Measurements from ENCODE around the gene HARS2.
"Not testable (repeated sequence)": the region's sequence is repeated elsewhere in the genome, so short reads cannot be mapped to it uniquely, and the experiment has no call there.

Gene HARS2

GRCh38 chr5:140674629-140675028 is 16.6 kb upstream of the HARS2 start:
- H3K4me3 Mint-ChIP-seq, result no peak overlapping the region
- no peaks in the 10 kb centered on the region for H3K9me3 Mint-ChIP-seq
- no peaks in the 10 kb centered on the region for H3K27me3 Mint-ChIP-seq (ENCODE audit: low read depth)
- H3K27ac Mint-ChIP-seq, result no peak overlapping the region
- peaks cover 41% of the 10 kb centered on the region for H3K36me3 Mint-ChIP-seq (ENCODE audit: low read depth)
- H3K4me1 Mint-ChIP-seq (ENCODE audit: low read depth), result peaks cover 7% of the 10 kb centered on the region

GRCh38 chr5:140677947-140678346 is 13.3 kb upstream of the HARS2 start:
- Mint-ChIP-seq H3K36me3 (ENCODE audit: low read depth) (peaks cover 42% of the 10 kb centered on the region), H3K4me3 (no peak overlapping the region), H3K4me1 (ENCODE audit: low read depth) (peaks cover 7% of the 10 kb centered on the region)

GRCh38 chr5:140678993-140679392 is 12.3 kb upstream of the HARS2 start:
- H3K36me3 Mint-ChIP-seq (ENCODE audit: low read depth), result peaks cover 47% of the 10 kb centered on the region
- peaks cover 7% of the 10 kb centered on the region for H3K4me1 Mint-ChIP-seq (ENCODE audit: low read depth)
- H3K9me3 Mint-ChIP-seq, result no peaks in the 10 kb centered on the region
- no peak overlapping the region for H3K4me3 Mint-ChIP-seq
- no peak overlapping the region for H3K27ac Mint-ChIP-seq
- H3K27me3 Mint-ChIP-seq (ENCODE audit: low read depth), result no peaks in the 10 kb centered on the region

More at GRCh38 chr5:140677947-140678346, 13.3 kb upstream of the HARS2 start:
- Mint-ChIP-seq H3K27me3 (ENCODE audit: low read depth) (no peaks in the 10 kb centered on the region), H3K27ac (peak overlapping the region; percentile 47), H3K9me3 (no peaks in the 10 kb centered on the region)

GRCh38 chr5:140690376-140690932 is 801 bp upstream of the HARS2 start:
- Mint-ChIP-seq H3K36me3 (ENCODE audit: low read depth) (peaks cover 12% of the 10 kb centered on the region), H3K4me1 (ENCODE audit: low read depth) (peaks cover 32% of the 10 kb centered on the region), H3K4me3 (peak overlapping the region; percentile 100), H3K27me3 (ENCODE audit: low read depth) (no peaks in the 10 kb centered on the region), H3K27ac (peak overlapping the region; percentile 99), H3K9me3 (no peaks in the 10 kb centered on the region)

- no peaks in the 10 kb centered on the region for H3K9me3 Mint-ChIP-seq
- no peak overlapping the region for H3K27ac Mint-ChIP-seq
- no peaks in the 10 kb centered on the region for H3K27me3 Mint-ChIP-seq (ENCODE audit: low read depth)
- H3K36me3 Mint-ChIP-seq (ENCODE audit: low read depth), result peaks cover 42% of the 10 kb centered on the region
- H3K4me3 Mint-ChIP-seq, result no peak overlapping the region
- H3K4me1 Mint-ChIP-seq (ENCODE audit: low read depth), result peaks cover 23% of the 10 kb centered on the region
Measured at GRCh38 chr5:140694276-140694675, 3.0 kb downstream of the HARS2 start.

GRCh38 chr5:140696891-140697492 is 5.7 kb downstream of the HARS2 start:
- Mint-ChIP-seq H3K36me3 (ENCODE audit: low read depth) (peaks cover 56% of the 10 kb centered on the region), H3K27ac (no peak overlapping the region), H3K27me3 (ENCODE audit: low read depth) (no peaks in the 10 kb centered on the region), H3K9me3 (no peaks in the 10 kb centered on the region), H3K4me3 (no peak overlapping the region), H3K4me1 (ENCODE audit: low read depth) (peaks cover 26% of the 10 kb centered on the region)

GRCh38 chr5:140700177-140701144 is 9.2 kb downstream of the HARS2 start, which contains the start of gene ZMAT2:
ZMAT2 (plus strand) TSS chr5:140700447; CDS start chr5:140700461, 14 bp downstream.
- peaks cover 70% of the 10 kb centered on the region for H3K36me3 Mint-ChIP-seq (ENCODE audit: low read depth)
- H3K4me1 Mint-ChIP-seq (ENCODE audit: low read depth), result peaks cover 27% of the 10 kb centered on the region
- H3K27ac Mint-ChIP-seq, result peak within 1 kb of the TSS; percentile 95
- H3K9me3 Mint-ChIP-seq, result no peaks in the 10 kb centered on the region
- H3K4me3 Mint-ChIP-seq, result peak within 1 kb of the TSS; percentile 99
- H3K27me3 Mint-ChIP-seq (ENCODE audit: low read depth), result no peaks in the 10 kb centered on the region

GRCh38 chr5:140707812-140708211 is 16.6 kb downstream of the HARS2 start:
- H3K4me3 Mint-ChIP-seq, result no peak overlapping the region
- H3K27me3 Mint-ChIP-seq (ENCODE audit: low read depth), result peaks cover 5% of the 10 kb centered on the region
- no peak overlapping the region for H3K27ac Mint-ChIP-seq
- peaks cover 28% of the 10 kb centered on the region for H3K36me3 Mint-ChIP-seq (ENCODE audit: low read depth)
- H3K9me3 Mint-ChIP-seq, result no peaks in the 10 kb centered on the region
- H3K4me1 Mint-ChIP-seq (ENCODE audit: low read depth), result peaks cover 20% of the 10 kb centered on the region

GRCh38 chr5:140708787-140709186 is 17.5 kb downstream of the HARS2 start:
- H3K27me3 Mint-ChIP-seq (ENCODE audit: low read depth); H3K27ac Mint-ChIP-seq; H3K4me3 Mint-ChIP-seq; H3K9me3 Mint-ChIP-seq: not testable (repeated sequence)
- Mint-ChIP-seq H3K4me1 (ENCODE audit: low read depth) (peaks cover 18% of the 10 kb centered on the region), H3K36me3 (ENCODE audit: low read depth) (peaks cover 23% of the 10 kb centered on the region)

- H3K27me3 Mint-ChIP-seq (ENCODE audit: low read depth), result peaks cover 9% of the 10 kb centered on the region
- H3K4me3 Mint-ChIP-seq, result peak overlapping the region; percentile 96
- peaks cover 8% of the 10 kb centered on the region for H3K36me3 Mint-ChIP-seq (ENCODE audit: low read depth)
- peak overlapping the region; percentile 98 for H3K27ac Mint-ChIP-seq
- H3K4me1 Mint-ChIP-seq (ENCODE audit: low read depth), result peaks cover 16% of the 10 kb centered on the region
- no peaks in the 10 kb centered on the region for H3K9me3 Mint-ChIP-seq
Measured at GRCh38 chr5:140710899-140711552, 19.8 kb downstream of the HARS2 start.

GRCh38 chr5:140711794-140712193 is 20.5 kb downstream of the HARS2 start:
- peaks cover 2% of the 10 kb centered on the region for H3K36me3 Mint-ChIP-seq (ENCODE audit: low read depth)
- H3K27ac Mint-ChIP-seq, result peak overlapping the region; percentile 98

GRCh38 chr5:140713562-140714094 is 22.4 kb downstream of the HARS2 start:
- no peaks in the 10 kb centered on the region for H3K36me3 Mint-ChIP-seq (ENCODE audit: low read depth)
- no peak overlapping the region for H3K27ac Mint-ChIP-seq
- H3K9me3 Mint-ChIP-seq, result no peaks in the 10 kb centered on the region
- H3K4me3 Mint-ChIP-seq, result no peak overlapping the region
- H3K4me1 Mint-ChIP-seq (ENCODE audit: low read depth), result peaks cover 20% of the 10 kb centered on the region
- peaks cover 9% of the 10 kb centered on the region for H3K27me3 Mint-ChIP-seq (ENCODE audit: low read depth)

More at GRCh38 chr5:140711794-140712193, 20.5 kb downstream of the HARS2 start:
- Mint-ChIP-seq H3K4me1 (ENCODE audit: low read depth) (peaks cover 16% of the 10 kb centered on the region), H3K9me3 (no peaks in the 10 kb centered on the region), H3K4me3 (peak overlapping the region; percentile 96), H3K27me3 (ENCODE audit: low read depth) (peaks cover 9% of the 10 kb centered on the region)

GRCh38 chr5:140716238-140716637 is 25.0 kb downstream of the HARS2 start:
- H3K9me3 Mint-ChIP-seq; H3K4me3 Mint-ChIP-seq; H3K27ac Mint-ChIP-seq; H3K36me3 Mint-ChIP-seq (ENCODE audit: low read depth): not testable (repeated sequence)
- H3K27me3 Mint-ChIP-seq (ENCODE audit: low read depth), result peaks cover 13% of the 10 kb centered on the region
- H3K4me1 Mint-ChIP-seq (ENCODE audit: low read depth), result peaks cover 15% of the 10 kb centered on the region

GRCh38 chr5:140718266-140718592 is 27.0 kb downstream of the HARS2 start:
- Mint-ChIP-seq H3K36me3 (ENCODE audit: low read depth) (no peaks in the 10 kb centered on the region), H3K27ac (peak overlapping the region; percentile 34), H3K4me3 (peak overlapping the region; percentile 55), H3K27me3 (ENCODE audit: low read depth) (peaks cover 15% of the 10 kb centered on the region), H3K4me1 (ENCODE audit: low read depth) (peaks cover 6% of the 10 kb centered on the region), H3K9me3 (no peaks in the 10 kb centered on the region)
